ENCODE measurements around the gene CHGA. TPM values are rescaled to one million over a fixed set of nuclear protein-coding genes. Genes with fewer than 3 reads are reported as not detected.

CHGA gene, protein sequence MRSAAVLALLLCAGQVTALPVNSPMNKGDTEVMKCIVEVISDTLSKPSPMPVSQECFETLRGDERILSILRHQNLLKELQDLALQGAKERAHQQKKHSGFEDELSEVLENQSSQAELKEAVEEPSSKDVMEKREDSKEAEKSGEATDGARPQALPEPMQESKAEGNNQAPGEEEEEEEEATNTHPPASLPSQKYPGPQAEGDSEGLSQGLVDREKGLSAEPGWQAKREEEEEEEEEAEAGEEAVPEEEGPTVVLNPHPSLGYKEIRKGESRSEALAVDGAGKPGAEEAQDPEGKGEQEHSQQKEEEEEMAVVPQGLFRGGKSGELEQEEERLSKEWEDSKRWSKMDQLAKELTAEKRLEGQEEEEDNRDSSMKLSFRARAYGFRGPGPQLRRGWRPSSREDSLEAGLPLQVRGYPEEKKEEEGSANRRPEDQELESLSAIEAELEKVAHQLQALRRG
- total RNA-seq (not detected in 2 replicates), polyA plus RNA-seq (not detected in 2 replicates), polyA minus RNA-seq (not detected in 2 replicates)
- total RNA-seq (2013): not detected

DNA sequence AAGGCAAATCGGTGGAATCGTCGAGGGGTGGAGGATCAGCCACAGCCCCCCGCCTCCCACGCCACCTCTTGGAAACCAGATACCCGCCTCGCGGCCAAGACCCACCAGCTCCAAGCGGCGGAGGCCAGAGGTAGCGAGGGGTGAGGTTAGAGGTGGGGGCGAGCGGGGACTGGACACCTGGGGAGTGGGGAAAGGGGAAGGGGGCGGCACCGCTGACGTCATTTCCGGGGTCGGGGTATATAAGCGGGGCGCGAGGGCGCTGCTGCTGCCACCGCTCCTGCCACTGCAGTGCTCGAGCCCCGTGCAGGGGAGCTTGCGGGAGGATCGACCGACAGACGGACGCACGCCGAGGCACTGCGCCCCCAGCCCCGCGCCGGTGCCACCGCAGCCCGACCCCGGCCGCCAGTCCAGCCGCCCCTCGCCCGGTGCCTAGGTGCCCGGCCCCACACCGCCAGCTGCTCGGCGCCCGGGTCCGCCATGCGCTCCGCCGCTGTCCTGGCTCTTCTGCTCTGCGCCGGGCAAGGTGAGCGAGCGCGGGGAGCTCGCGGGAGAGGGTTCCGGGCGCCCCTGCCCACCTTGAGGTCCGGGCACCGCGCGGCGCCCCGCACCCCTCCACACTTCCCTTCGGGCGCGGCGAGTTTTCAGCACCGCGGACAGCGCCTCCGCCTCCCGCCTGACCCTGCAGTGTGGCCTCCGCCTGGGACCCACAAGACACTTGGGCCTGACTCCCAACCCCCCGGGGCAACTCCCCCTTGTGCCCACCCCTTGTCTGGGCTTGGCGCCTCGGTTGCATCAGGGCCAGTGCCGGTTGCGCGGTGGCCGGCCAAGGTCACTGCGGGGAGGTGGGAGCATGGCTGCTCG lies at the start of gene CHGA:
TSS of gene CHGA (plus strand) at position 268 of the 861 bp plus-strand sequence. CDS start at position 478, 210 bp downstream.
- no peak within 1 kb of the TSS for H3K27ac Mint-ChIP-seq
- no peaks in the 10 kb centered on the region for H3K9me3 Mint-ChIP-seq (ENCODE audit: insufficient read depth)
- no peak for TF ChIP-seq EZH2 (IDR thresholded peaks at IDR 0.05; ENCODE audit: borderline replicate concordance, insufficient read depth, low read depth, low read length, poor library complexity, severe bottlenecking)
- TF ChIP-seq, protein P1, sequence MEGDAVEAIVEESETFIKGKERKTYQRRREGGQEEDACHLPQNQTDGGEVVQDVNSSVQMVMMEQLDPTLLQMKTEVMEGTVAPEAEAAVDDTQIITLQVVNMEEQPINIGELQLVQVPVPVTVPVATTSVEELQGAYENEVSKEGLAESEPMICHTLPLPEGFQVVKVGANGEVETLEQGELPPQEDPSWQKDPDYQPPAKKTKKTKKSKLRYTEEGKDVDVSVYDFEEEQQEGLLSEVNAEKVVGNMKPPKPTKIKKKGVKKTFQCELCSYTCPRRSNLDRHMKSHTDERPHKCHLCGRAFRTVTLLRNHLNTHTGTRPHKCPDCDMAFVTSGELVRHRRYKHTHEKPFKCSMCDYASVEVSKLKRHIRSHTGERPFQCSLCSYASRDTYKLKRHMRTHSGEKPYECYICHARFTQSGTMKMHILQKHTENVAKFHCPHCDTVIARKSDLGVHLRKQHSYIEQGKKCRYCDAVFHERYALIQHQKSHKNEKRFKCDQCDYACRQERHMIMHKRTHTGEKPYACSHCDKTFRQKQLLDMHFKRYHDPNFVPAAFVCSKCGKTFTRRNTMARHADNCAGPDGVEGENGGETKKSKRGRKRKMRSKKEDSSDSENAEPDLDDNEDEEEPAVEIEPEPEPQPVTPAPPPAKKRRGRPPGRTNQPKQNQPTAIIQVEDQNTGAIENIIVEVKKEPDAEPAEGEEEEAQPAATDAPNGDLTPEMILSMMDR (IDR thresholded peaks at IDR 0.05): no peak
- no peak within 1 kb of the TSS for H3K27ac ChIP-seq (ENCODE audit: low read length in 2 of 2)
- H3K4me3 Mint-ChIP-seq: no peak within 1 kb of the TSS
- H3K9me3 ChIP-seq (ENCODE audit: control extremely low read depth in 1 of 3, control insufficient read depth in 2 of 3, insufficient read depth in 1 of 3, low read length in 2 of 3): peaks cover 0 to 11% (median 0%) of the 10 kb centered on the region in 3 donors
- ATAC-seq (ENCODE audit: low read depth) (peak; percentile 31), DNase-seq (peak; percentile 54)
- no peak within 1 kb of the TSS for H2AFZ ChIP-seq (ENCODE audit: insufficient read depth, low read depth, low read length, poor library complexity, severe bottlenecking)
- POLR2A ChIA-PET: no interaction called here
- H3K79me2 ChIP-seq (ENCODE audit: control insufficient read depth, insufficient read depth, low read length): no peaks in the 10 kb centered on the region
- H3K4me1 ChIP-seq (ENCODE audit: control insufficient read depth in 2 of 2, insufficient read depth in 2 of 2, low read length in 2 of 2): peaks cover 6 to 8% of the 10 kb centered on the region in 2 donors
- H3K9ac ChIP-seq (ENCODE audit: low read length): no peak within 1 kb of the TSS
- peaks cover 46% of the 10 kb centered on the region for H3K27me3 Mint-ChIP-seq
- 10% methylated on average over 78 of the region's 86 CpGs for WGBS (ENCODE audit: insufficient coverage)
- H3K27me3 ChIP-seq (replicated peaks in 1 of 4; ENCODE audit: control extremely low read depth in 1 of 4, control insufficient read depth in 3 of 4, insufficient read depth in 4 of 4, low read length in 3 of 4): peaks cover 0 to 21% (median 3%) of the 10 kb centered on the region in 4 experiments
- H4K20me1 ChIP-seq (ENCODE audit: control insufficient read depth, insufficient read depth, low read length, poor library complexity, severe bottlenecking): no peaks in the 10 kb centered on the region
- CTCF ChIA-PET: no interaction called here
- peak within 1 kb of the TSS; percentile 5 for H3K4me2 ChIP-seq (replicated peaks; ENCODE audit: low read depth, low read length, poor library complexity, severe bottlenecking)
- intact Hi-C loops (cut with micrococcal nuclease): no loop called here
- peaks cover 15% of the 10 kb centered on the region for H3K4me1 Mint-ChIP-seq
- no peak within 1 kb of the TSS for H3K4me3 ChIP-seq (ENCODE audit: control extremely low read depth in 1 of 5, extremely low read depth in 1 of 5, insufficient read depth in 1 of 5, low read depth in 2 of 5, low read length in 4 of 5)
- no peaks in the 10 kb centered on the region for H3K36me3 ChIP-seq (replicated peaks in 1 of 2; ENCODE audit: control extremely low read depth in 1 of 2, control insufficient read depth in 1 of 2, extremely low read depth in 1 of 2, insufficient read depth in 2 of 2, low read length in 1 of 2)

All from B cell (primary cell).